Bronchial epithelial cell (primary cell): ENCODE results near the gene RAF1. TPM values are rescaled to one million over a fixed set of nuclear protein-coding genes. Genes with fewer than 3 reads are reported as not detected.

Source experiments
- DNase-seq: peaks from one replicate; pipeline ENCODE4 v3.0.0-alpha.2; 2010; ENCODE audit warnings: low read depth
- FAIRE-seq: peaks from 2 replicates; lab custom pipeline; 2011; peaks lifted over from hg19 to GRCh38; lab: Jason Lieb, UNC
- H3K27me3 ChIP-seq: 2 replicates; pipeline ENCODE4 v1.5.1; 2011; ENCODE audit warnings: low read length; ENCODE audit not compliant: control insufficient read depth, insufficient read depth
- H3K36me3 ChIP-seq: 2 replicates; pipeline ENCODE4 v1.5.1; 2011; ENCODE audit warnings: low read length; ENCODE audit not compliant: control insufficient read depth, insufficient read depth
- H3K4me3 ChIP-seq: 2 replicates; pipeline ENCODE4 v1.5.1; 2011; ENCODE audit warnings: mild to moderate bottlenecking, low read depth, low read length, control low read depth
- CTCF ChIP-seq: IDR thresholded peaks from 2 replicates; pipeline ENCODE4 v1.5.1; 2011; ENCODE audit warnings: mild to moderate bottlenecking, moderate library complexity, low read length, control low read depth, inconsistent platforms; ENCODE audit not compliant: insufficient read depth, severe bottlenecking
- total RNA-seq: library from RNA; depleted of rRNA; stranded (reverse); fragments of >200 nt; gene quantifications from 2 replicates; pipeline ENCODE4 v1.2.1, GENCODE V29; 2014

RAF1 gene
- total RNA-seq, 1 donor from 2014 or later: 83.5 TPM

- FAIRE-seq (no peak), DNase-seq (peak; percentile 61)
- Histone ChIP-seq H3K36me3 (no peaks in the 10 kb centered on the region), H3K4me3 (peak overlapping the region; percentile 91), H3K27me3 (no peaks in the 10 kb centered on the region)
- no peak for TF ChIP-seq CTCF
These were observed 106.3 kb downstream of the RAF1 start for GRCh38 chr3:12557473-12558100.

- FAIRE-seq (no peak), DNase-seq (peak; percentile 65)
- TF ChIP-seq CTCF: no peak
- H3K27me3 ChIP-seq: no peaks in the 10 kb centered on the region
- H3K36me3 ChIP-seq: no peaks in the 10 kb centered on the region
- H3K4me3 ChIP-seq: peak within 1 kb of the TSS; percentile 91
These were observed 107.0 kb downstream of the RAF1 start, which contains the start of gene MKRN2 for GRCh38 chr3:12556690-12557472. Gene MKRN2, plus strand, starts transcription at chr3:12557087. Its CDS starts 64 bp downstream, at chr3:12557151.

- no peaks in the 10 kb centered on the region for H3K27me3 ChIP-seq
- peak overlapping the region; percentile 91 for H3K4me3 ChIP-seq
- no peaks in the 10 kb centered on the region for H3K36me3 ChIP-seq
- no peak for TF ChIP-seq CTCF
- no peak for DNase-seq
- no peak for FAIRE-seq
These were observed 107.6 kb downstream of the RAF1 start for GRCh38 chr3:12556314-12556689.

GRCh38 chr3:12553921-12554391 is 110.0 kb downstream of the RAF1 start:
- no peak for TF ChIP-seq CTCF
- FAIRE-seq (no peak), DNase-seq (peak; percentile 12)
- Histone ChIP-seq H3K36me3 (no peaks in the 10 kb centered on the region), H3K4me3 (peak overlapping the region; percentile 40), H3K27me3 (no peaks in the 10 kb centered on the region)

GRCh38 chr3:12549971-12550760 is 113.8 kb downstream of the RAF1 start:
- FAIRE-seq (no peak), DNase-seq (no peak)
- Histone ChIP-seq H3K27me3 (no peaks in the 10 kb centered on the region), H3K4me3 (no peak overlapping the region), H3K36me3 (no peaks in the 10 kb centered on the region)
- no peak for TF ChIP-seq CTCF
